CD8-positive, alpha-beta memory T cell (primary cell): ENCODE measurements around the gene TH. TPM values are rescaled to one million over a fixed set of nuclear protein-coding genes. Genes with fewer than 3 reads are reported as not detected.
A peak's percentile ranks its signal among the peaks of the same experiment; 100 is the strongest.

Source experiments
- CTCF ChIA-PET: fragments of 350-600 bp; sonication (Branson Sonifier 250); formaldehyde crosslinking; loops from one replicate; lab custom pipeline; 2021; ENCODE audit warnings: antibody characterized with exemption; lab: Charles Lee
- POLR2A ChIA-PET: fragments of 350-600 bp; sonication (Branson Sonifier 250); formaldehyde crosslinking; loops from one replicate; lab custom pipeline; 2021; ENCODE audit warnings: antibody characterized with exemption; lab: Charles Lee
- DNase-seq, 5 donors: peaks; one replicate each; pipeline versions ENCODE4 v3.0.0 to v3.0.0-alpha.2; 2020 to 2022; ENCODE audit warnings: mixed read lengths in 1 of 5
- H3K27ac ChIP-seq: one replicate; pipeline ENCODE4 v1.7.0; 2013; ENCODE audit warnings: low read depth, mild to moderate bottlenecking, low read length, moderate library complexity
- H3K27me3 ChIP-seq: 2 replicates; pipeline ENCODE4 v1.7.0; 2013; ENCODE audit warnings: low read length, mild to moderate bottlenecking; ENCODE audit not compliant: insufficient read depth, poor library complexity, severe bottlenecking
- H3K36me3 ChIP-seq: 2 replicates; pipeline ENCODE4 v1.7.0; 2013; ENCODE audit warnings: mild to moderate bottlenecking, low read length, moderate library complexity; ENCODE audit not compliant: insufficient read depth
- H3K4me1 ChIP-seq: 2 replicates; pipeline ENCODE4 v1.7.0; 2013; ENCODE audit warnings: mild to moderate bottlenecking, low read length, moderate library complexity; ENCODE audit not compliant: insufficient read depth
- H3K4me3 ChIP-seq: 2 replicates; pipeline ENCODE4 v1.7.0; 2013; ENCODE audit warnings: mild to moderate bottlenecking, low read length
- H3K9me3 ChIP-seq: 2 replicates; pipeline ENCODE4 v1.7.0; 2013; ENCODE audit warnings: mild to moderate bottlenecking, low read length
- H3K27ac Mint-ChIP-seq, 8 donors: one replicate each; pipeline ENCODE4 v1.8.0; 2020 to 2021; ENCODE audit warnings: mixed read lengths in 8 of 8, mild to moderate bottlenecking in 6 of 8, inconsistent platforms in 3 of 8, moderate library complexity in 3 of 8
- H3K27me3 Mint-ChIP-seq, 2 donors: one replicate each; pipeline ENCODE4 v1.8.0; 2020 to 2021; ENCODE audit warnings: mixed read lengths in 2 of 2, mild to moderate bottlenecking in 1 of 2, moderate library complexity in 1 of 2
- H3K36me3 Mint-ChIP-seq, 3 donors: one replicate each; pipeline ENCODE4 v1.8.0; 2020 to 2021; ENCODE audit warnings: mixed read lengths in 3 of 3, inconsistent platforms in 1 of 3, mild to moderate bottlenecking in 1 of 3
- H3K4me1 Mint-ChIP-seq, 3 donors: one replicate each; pipeline ENCODE4 v1.8.0; 2020 to 2021; ENCODE audit warnings: mixed read lengths in 3 of 3, inconsistent platforms in 1 of 3, mild to moderate bottlenecking in 1 of 3
- H3K4me3 Mint-ChIP-seq, 7 donors: one replicate each; pipeline ENCODE4 v1.8.0; 2020 to 2021; ENCODE audit warnings: mixed read lengths in 7 of 7, mild to moderate bottlenecking in 6 of 7, moderate library complexity in 4 of 7, inconsistent platforms in 2 of 7
- H3K9me3 Mint-ChIP-seq, 5 donors: one replicate each; pipeline ENCODE4 v1.8.0; 2020 to 2022; ENCODE audit warnings: mixed read lengths in 5 of 5, mild to moderate bottlenecking in 3 of 5, moderate library complexity in 2 of 5, inconsistent platforms in 1 of 5
- polyA plus RNA-seq: library from polyadenylated mRNA; unstranded; fragments of 300-500 nt; fragmentation: Illumina TruSeq; gene quantifications from one replicate; pipeline ENCODE4 v1.2.3, GENCODE V29; 2021
- total RNA-seq, 2 experiments: library from RNA; stranded (reverse); gene quantifications; one replicate each; pipeline ENCODE4 v1.2.3, GENCODE V29; 2021

The TH gene
- total and polyA plus RNA-seq, 3 experiments from 2014 or later, result not detected

- CTCF ChIA-PET, result no interaction called here
- no peak for DNase-seq
- Histone ChIP-seq H3K27ac (no peak overlapping the region), H3K4me1 (no peaks in the 10 kb centered on the region), H3K9me3 (no peaks in the 10 kb centered on the region), H3K36me3 (no peaks in the 10 kb centered on the region), H3K4me3 (no peak overlapping the region), H3K27me3 (peaks cover 4% of the 10 kb centered on the region)
- no peak overlapping the region for H3K4me3 Mint-ChIP-seq
- POLR2A ChIA-PET, result no interaction called here
- peaks cover 0 to 26% of the 10 kb centered on the region in 2 donors for H3K27me3 Mint-ChIP-seq
- H3K36me3 Mint-ChIP-seq, result no peaks in the 10 kb centered on the region
- H3K9me3 Mint-ChIP-seq, result peaks cover 0 to 4% (median 0%) of the 10 kb centered on the region in 5 donors
- H3K27ac Mint-ChIP-seq, result no peak overlapping the region
- no peaks in the 10 kb centered on the region for H3K4me1 Mint-ChIP-seq
Observed at GRCh38 chr11:2116680-2117079, 54.9 kb downstream of the TH start.

- CTCF ChIA-PET, result interaction anchor here (1.2 to 1.7 kb wide), 2 partner anchors 37 to 421 kb away, joined by 3 to 4 read pairs; no protein-coding TSS in a partner anchor
- H3K4me1 ChIP-seq, result no peaks in the 10 kb centered on the region
- H3K27me3 Mint-ChIP-seq, result peaks cover 6 to 22% of the 10 kb centered on the region in 2 donors
- peaks cover 0 to 4% (median 0%) of the 10 kb centered on the region in 5 donors for H3K9me3 Mint-ChIP-seq
- no peak overlapping the region for H3K27ac ChIP-seq
- H3K36me3 Mint-ChIP-seq, result no peaks in the 10 kb centered on the region
- no peak for DNase-seq
- H3K4me1 Mint-ChIP-seq, result no peaks in the 10 kb centered on the region
- no peak overlapping the region for H3K4me3 ChIP-seq
- no peaks in the 10 kb centered on the region for H3K9me3 ChIP-seq
- no peak overlapping the region for H3K4me3 Mint-ChIP-seq
- H3K27ac Mint-ChIP-seq, result no peak overlapping the region
- H3K27me3 ChIP-seq, result peaks cover 4% of the 10 kb centered on the region
- no peaks in the 10 kb centered on the region for H3K36me3 ChIP-seq
- POLR2A ChIA-PET, result no interaction called here
Observed at GRCh38 chr11:2115308-2115707, 56.3 kb downstream of the TH start.

- no peaks in the 10 kb centered on the region for H3K27me3 ChIP-seq
- no peak overlapping the region for H3K27ac Mint-ChIP-seq
- no peaks in the 10 kb centered on the region for H3K4me1 ChIP-seq
- ChIA-PET CTCF (interaction anchor here (1.2 to 1.7 kb wide), 2 partner anchors 37 to 421 kb away, joined by 3 to 4 read pairs; no protein-coding TSS in a partner anchor), POLR2A (no interaction called here)
- H3K9me3 ChIP-seq, result no peaks in the 10 kb centered on the region
- H3K4me1 Mint-ChIP-seq, result no peaks in the 10 kb centered on the region
- no peaks in the 10 kb centered on the region for H3K36me3 ChIP-seq
- no peaks in the 10 kb centered on the region for H3K36me3 Mint-ChIP-seq
- H3K9me3 Mint-ChIP-seq, result peaks cover 0 to 4% (median 0%) of the 10 kb centered on the region in 5 donors
- DNase-seq, result peak in 1 of 5 donors; percentile 41
- H3K4me3 ChIP-seq, result no peak overlapping the region
- H3K4me3 Mint-ChIP-seq, result no peak overlapping the region
- H3K27ac ChIP-seq, result no peak overlapping the region
- H3K27me3 Mint-ChIP-seq, result peaks cover 6 to 21% of the 10 kb centered on the region in 2 donors
Observed at GRCh38 chr11:2114430-2115241, 57.0 kb downstream of the TH start.

Other genes starting within 250 kb of the TH start
- 100 to 1,000 TPM; 127 to 129 TPM for gene MRPL23, start 224.5 kb downstream of the TH start, total RNA-seq
- gene MRPL23, start 224.5 kb downstream of the TH start, polyA plus RNA-seq, result 9.3 TPM
- gene H19, start 174.0 kb downstream of the TH start, total RNA-seq, result not detected
- not detected for gene H19, start 174.0 kb downstream of the TH start, polyA plus RNA-seq
- 1 to 10 TPM; 3.3 to 3.5 TPM for gene IGF2, start 32.4 kb downstream of the TH start, total RNA-seq
- gene IGF2, start 32.4 kb downstream of the TH start, polyA plus RNA-seq, result not detected
- gene INS, start 10.6 kb downstream of the TH start, total RNA-seq, result not detected
- gene INS, start 10.6 kb downstream of the TH start, polyA plus RNA-seq, result not detected
- gene ASCL2, start 98.8 kb upstream of the TH start, total RNA-seq, result under 1 TPM; 0.22 to 0.55 TPM
- 8.9 TPM for gene ASCL2, start 98.8 kb upstream of the TH start, polyA plus RNA-seq
- gene C11orf21, start 130.1 kb upstream of the TH start, total RNA-seq, result 1 to 10 TPM; 8.8 to 9.4 TPM
- gene C11orf21, start 130.1 kb upstream of the TH start, polyA plus RNA-seq, result 30.1 TPM
- 1 to 10 TPM; 6.6 to 7.4 TPM for gene TSPAN32, start 130.2 kb upstream of the TH start, total RNA-seq
- gene TSPAN32, start 130.2 kb upstream of the TH start, polyA plus RNA-seq, result 68.5 TPM
- 100 to 1,000 TPM; 176 to 189 TPM for gene CD81, start 205.5 kb upstream of the TH start, total RNA-seq
- gene CD81, start 205.5 kb upstream of the TH start, polyA plus RNA-seq, result 107 TPM
- gene TSSC4, start 228.9 kb upstream of the TH start, total RNA-seq, result 10 to 100 TPM; 79.6 to 84.1 TPM
- gene TSSC4, start 228.9 kb upstream of the TH start, polyA plus RNA-seq, result 85.6 TPM